ENCODE data around the gene HIVEP1. TPM values are rescaled to one million over a fixed set of nuclear protein-coding genes. Genes with fewer than 3 reads are reported as not detected.

HIVEP1 gene
- total and polyA plus RNA-seq, 2 of the 13 experiments (the other 11 are each of a cell fraction or from before 2014, with no cell fraction given): 7.4 to 9.9 TPM

- TF ChIP-seq LBX2 (CRISPR knock-in tag; IDR thresholded peaks at IDR 0.05; ENCODE audit: borderline replicate concordance): no peak
- TF ChIP-seq SNRNP70 (IDR thresholded peaks at IDR 0.05; ENCODE audit: low read depth, low read length): no peak
- peak; percentile 63; the same call in 1 of the 2 replicates for TF ChIP-seq ZNF607 (CRISPR knock-in tag; IDR thresholded peaks at IDR 0.05; ENCODE audit: borderline replicate concordance)
- no peak for TF ChIP-seq NFIB (CRISPR knock-in tag; IDR thresholded peaks at IDR 0.05; ENCODE audit: borderline replicate concordance)
- no peak for TF ChIP-seq ZNF367 (CRISPR knock-in tag; IDR thresholded peaks at IDR 0.05; ENCODE audit: borderline replicate concordance)
- TF ChIP-seq PTBP1 (IDR thresholded peaks at IDR 0.05; ENCODE audit: low read depth, low read length, poor library complexity, severe bottlenecking): no peak
- no peak for TF ChIP-seq ZKSCAN8 (CRISPR knock-in tag; IDR thresholded peaks at IDR 0.05; ENCODE audit: borderline replicate concordance)
- TF ChIP-seq SAFB2 (CRISPR knock-in tag; IDR thresholded peaks at IDR 0.05; ENCODE audit: borderline replicate concordance, low read depth): no peak
- TF ChIP-seq, protein P1, sequence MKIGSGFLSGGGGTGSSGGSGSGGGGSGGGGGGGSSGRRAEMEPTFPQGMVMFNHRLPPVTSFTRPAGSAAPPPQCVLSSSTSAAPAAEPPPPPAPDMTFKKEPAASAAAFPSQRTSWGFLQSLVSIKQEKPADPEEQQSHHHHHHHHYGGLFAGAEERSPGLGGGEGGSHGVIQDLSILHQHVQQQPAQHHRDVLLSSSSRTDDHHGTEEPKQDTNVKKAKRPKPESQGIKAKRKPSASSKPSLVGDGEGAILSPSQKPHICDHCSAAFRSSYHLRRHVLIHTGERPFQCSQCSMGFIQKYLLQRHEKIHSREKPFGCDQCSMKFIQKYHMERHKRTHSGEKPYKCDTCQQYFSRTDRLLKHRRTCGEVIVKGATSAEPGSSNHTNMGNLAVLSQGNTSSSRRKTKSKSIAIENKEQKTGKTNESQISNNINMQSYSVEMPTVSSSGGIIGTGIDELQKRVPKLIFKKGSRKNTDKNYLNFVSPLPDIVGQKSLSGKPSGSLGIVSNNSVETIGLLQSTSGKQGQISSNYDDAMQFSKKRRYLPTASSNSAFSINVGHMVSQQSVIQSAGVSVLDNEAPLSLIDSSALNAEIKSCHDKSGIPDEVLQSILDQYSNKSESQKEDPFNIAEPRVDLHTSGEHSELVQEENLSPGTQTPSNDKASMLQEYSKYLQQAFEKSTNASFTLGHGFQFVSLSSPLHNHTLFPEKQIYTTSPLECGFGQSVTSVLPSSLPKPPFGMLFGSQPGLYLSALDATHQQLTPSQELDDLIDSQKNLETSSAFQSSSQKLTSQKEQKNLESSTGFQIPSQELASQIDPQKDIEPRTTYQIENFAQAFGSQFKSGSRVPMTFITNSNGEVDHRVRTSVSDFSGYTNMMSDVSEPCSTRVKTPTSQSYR (CRISPR knock-in tag; IDR thresholded peaks at IDR 0.05; ENCODE audit: borderline replicate concordance): no peak
- TF ChIP-seq, protein P2, sequence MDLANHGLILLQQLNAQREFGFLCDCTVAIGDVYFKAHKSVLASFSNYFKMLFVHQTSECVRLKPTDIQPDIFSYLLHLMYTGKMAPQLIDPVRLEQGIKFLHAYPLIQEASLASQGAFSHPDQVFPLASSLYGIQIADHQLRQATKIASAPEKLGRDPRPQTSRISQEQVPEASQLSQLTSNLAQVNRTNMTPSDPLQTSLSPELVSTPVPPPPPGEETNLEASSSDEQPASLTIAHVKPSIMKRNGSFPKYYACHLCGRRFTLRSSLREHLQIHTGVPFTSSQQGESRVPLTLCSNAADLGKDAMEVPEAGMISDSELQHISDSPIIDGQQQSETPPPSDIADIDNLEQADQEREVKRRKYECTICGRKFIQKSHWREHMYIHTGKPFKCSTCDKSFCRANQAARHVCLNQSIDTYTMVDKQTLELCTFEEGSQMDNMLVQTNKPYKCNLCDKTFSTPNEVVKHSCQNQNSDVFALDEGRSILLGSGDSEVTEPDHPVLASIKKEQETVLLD (CRISPR knock-in tag; IDR thresholded peaks at IDR 0.05; ENCODE audit: low read depth): no peak
- no peak for TF ChIP-seq ZMYM4 (CRISPR knock-in tag; IDR thresholded peaks at IDR 0.05)
- 0 out of 2 replicates have a peak, but pooled peaks have one; percentile 38 for TF ChIP-seq KMT2A (CRISPR knock-in tag; IDR thresholded peaks at IDR 0.05)
- TF ChIP-seq, protein P3, sequence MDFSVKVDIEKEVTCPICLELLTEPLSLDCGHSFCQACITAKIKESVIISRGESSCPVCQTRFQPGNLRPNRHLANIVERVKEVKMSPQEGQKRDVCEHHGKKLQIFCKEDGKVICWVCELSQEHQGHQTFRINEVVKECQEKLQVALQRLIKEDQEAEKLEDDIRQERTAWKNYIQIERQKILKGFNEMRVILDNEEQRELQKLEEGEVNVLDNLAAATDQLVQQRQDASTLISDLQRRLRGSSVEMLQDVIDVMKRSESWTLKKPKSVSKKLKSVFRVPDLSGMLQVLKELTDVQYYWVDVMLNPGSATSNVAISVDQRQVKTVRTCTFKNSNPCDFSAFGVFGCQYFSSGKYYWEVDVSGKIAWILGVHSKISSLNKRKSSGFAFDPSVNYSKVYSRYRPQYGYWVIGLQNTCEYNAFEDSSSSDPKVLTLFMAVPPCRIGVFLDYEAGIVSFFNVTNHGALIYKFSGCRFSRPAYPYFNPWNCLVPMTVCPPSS (IDR thresholded peaks at IDR 0.05): no peak
- TF ChIP-seq NONO (IDR thresholded peaks at IDR 0.05): no peak
- 0 out of 2 replicates have a peak, but pooled peaks have one; percentile 19 for TF ChIP-seq NONO (CRISPR knock-in tag; conservative IDR thresholded peaks at IDR 0.05)
- TF ChIP-seq, protein P4, sequence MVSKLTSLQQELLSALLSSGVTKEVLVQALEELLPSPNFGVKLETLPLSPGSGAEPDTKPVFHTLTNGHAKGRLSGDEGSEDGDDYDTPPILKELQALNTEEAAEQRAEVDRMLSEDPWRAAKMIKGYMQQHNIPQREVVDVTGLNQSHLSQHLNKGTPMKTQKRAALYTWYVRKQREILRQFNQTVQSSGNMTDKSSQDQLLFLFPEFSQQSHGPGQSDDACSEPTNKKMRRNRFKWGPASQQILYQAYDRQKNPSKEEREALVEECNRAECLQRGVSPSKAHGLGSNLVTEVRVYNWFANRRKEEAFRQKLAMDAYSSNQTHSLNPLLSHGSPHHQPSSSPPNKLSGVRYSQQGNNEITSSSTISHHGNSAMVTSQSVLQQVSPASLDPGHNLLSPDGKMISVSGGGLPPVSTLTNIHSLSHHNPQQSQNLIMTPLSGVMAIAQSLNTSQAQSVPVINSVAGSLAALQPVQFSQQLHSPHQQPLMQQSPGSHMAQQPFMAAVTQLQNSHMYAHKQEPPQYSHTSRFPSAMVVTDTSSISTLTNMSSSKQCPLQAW (CRISPR knock-in tag; IDR thresholded peaks at IDR 0.05): peak; percentile 37; the same call in 1 of the 2 replicates
- TF ChIP-seq ETV6 (CRISPR knock-in tag; conservative IDR thresholded peaks at IDR 0.05): no peak
- no peak for TF ChIP-seq ZNF891 (CRISPR knock-in tag; IDR thresholded peaks at IDR 0.05)
- peak; percentile 13; the same call in 1 of the 2 replicates for TF ChIP-seq ARHGAP35 (CRISPR knock-in tag; IDR thresholded peaks at IDR 0.05; ENCODE audit: borderline replicate concordance)
- TF ChIP-seq ZNF441 (CRISPR knock-in tag; IDR thresholded peaks at IDR 0.05; ENCODE audit: borderline replicate concordance): no peak
- no peak for TF ChIP-seq GABPA (IDR thresholded peaks at IDR 0.05; ENCODE audit: low read depth, low read length)
- no peak; the same call in none of the 2 replicates for TF ChIP-seq GABPA (CRISPR knock-in tag; IDR thresholded peaks at IDR 0.05; ENCODE audit: low read depth)
- peak; percentile 48; the same call in 1 of the 2 replicates for TF ChIP-seq YEATS4 (CRISPR knock-in tag; IDR thresholded peaks at IDR 0.05; ENCODE audit: borderline replicate concordance)
Observed at GRCh38 chr6:12010635-12011275, 1.4 kb upstream of the HIVEP1 start (continued).

All from HepG2 (cell line).